ENCODE measurements around the gene CCDC150.

Gene CCDC150

GRCh38 chr2:196743165-196743564, 103.7 kb downstream of the CCDC150 start:
- TF ChIP-seq MAX (IDR thresholded peaks at IDR 0.05; ENCODE audit: low read depth, low read length) (no peak), POLR2A (IDR thresholded peaks at IDR 0.05; ENCODE audit: extremely low read depth, insufficient read length) (no peak), MYC (IDR thresholded peaks at IDR 0.05; ENCODE audit: low read depth, low read length) (no peak), CTCF (IDR thresholded peaks at IDR 0.05; ENCODE audit: low read depth, low read length) (no peak)
- no peak overlapping the region for H3K4me3 ChIP-seq (ENCODE audit: low read depth, low read length)
- DNase-seq (ENCODE audit: low read depth), result no peak

- H3K4me3 ChIP-seq (ENCODE audit: low read depth, low read length), result no peak overlapping the region
- TF ChIP-seq POLR2A (IDR thresholded peaks at IDR 0.05; ENCODE audit: extremely low read depth, insufficient read length) (no peak), MAX (IDR thresholded peaks at IDR 0.05; ENCODE audit: low read depth, low read length) (no peak), CTCF (IDR thresholded peaks at IDR 0.05; ENCODE audit: low read depth, low read length) (no peak), MYC (IDR thresholded peaks at IDR 0.05; ENCODE audit: low read depth, low read length) (no peak)
- DNase-seq (ENCODE audit: low read depth), result no peak
Observed at GRCh38 chr2:196745711-196746110, 106.2 kb downstream of the CCDC150 start.

- no peak overlapping the region for H3K4me3 ChIP-seq (ENCODE audit: low read depth, low read length)
- TF ChIP-seq POLR2A (IDR thresholded peaks at IDR 0.05; ENCODE audit: extremely low read depth, insufficient read length) (no peak), MYC (IDR thresholded peaks at IDR 0.05; ENCODE audit: low read depth, low read length) (no peak), CTCF (IDR thresholded peaks at IDR 0.05; ENCODE audit: low read depth, low read length) (no peak), MAX (IDR thresholded peaks at IDR 0.05; ENCODE audit: low read depth, low read length) (no peak)
- DNase-seq (ENCODE audit: low read depth), result no peak
Observed at GRCh38 chr2:196747400-196747799, 107.9 kb downstream of the CCDC150 start.

GRCh38 chr2:196748123-196748522, 108.6 kb downstream of the CCDC150 start:
- no peak for DNase-seq (ENCODE audit: low read depth)
- H3K4me3 ChIP-seq (ENCODE audit: low read depth, low read length), result no peak overlapping the region

GRCh38 chr2:196750291-196750923, 110.9 kb downstream of the CCDC150 start:
- no peak for DNase-seq (ENCODE audit: low read depth)
- H3K4me3 ChIP-seq (ENCODE audit: low read depth, low read length), result no peak overlapping the region
- TF ChIP-seq MYC (IDR thresholded peaks at IDR 0.05; ENCODE audit: low read depth, low read length), result no peak
- TF ChIP-seq MAX (IDR thresholded peaks at IDR 0.05; ENCODE audit: low read depth, low read length), result no peak
- no peak for TF ChIP-seq CTCF (IDR thresholded peaks at IDR 0.05; ENCODE audit: low read depth, low read length)
- no peak for TF ChIP-seq POLR2A (IDR thresholded peaks at IDR 0.05; ENCODE audit: extremely low read depth, insufficient read length)

More at GRCh38 chr2:196748123-196748522, 108.6 kb downstream of the CCDC150 start:
- TF ChIP-seq MYC (IDR thresholded peaks at IDR 0.05; ENCODE audit: low read depth, low read length), result no peak
- no peak for TF ChIP-seq POLR2A (IDR thresholded peaks at IDR 0.05; ENCODE audit: extremely low read depth, insufficient read length)
- no peak for TF ChIP-seq CTCF (IDR thresholded peaks at IDR 0.05; ENCODE audit: low read depth, low read length)
- TF ChIP-seq MAX (IDR thresholded peaks at IDR 0.05; ENCODE audit: low read depth, low read length), result no peak
